GM19328 (cell line): ENCODE results near the gene CCPG1.

Experiments used
- ATAC-seq: cut with Tn5 transposase; IDR thresholded peaks from one replicate; pipeline ENCODE4 v1.9.1; 2021; ENCODE audit warnings: mild to moderate bottlenecking, moderate library complexity; ENCODE audit not compliant: unreplicated experiment

CCPG1 gene

GRCh38 chr15:55383687-55384086 lies 24.5 kb downstream of the CCPG1 start:
- no peak for ATAC-seq

DNA sequence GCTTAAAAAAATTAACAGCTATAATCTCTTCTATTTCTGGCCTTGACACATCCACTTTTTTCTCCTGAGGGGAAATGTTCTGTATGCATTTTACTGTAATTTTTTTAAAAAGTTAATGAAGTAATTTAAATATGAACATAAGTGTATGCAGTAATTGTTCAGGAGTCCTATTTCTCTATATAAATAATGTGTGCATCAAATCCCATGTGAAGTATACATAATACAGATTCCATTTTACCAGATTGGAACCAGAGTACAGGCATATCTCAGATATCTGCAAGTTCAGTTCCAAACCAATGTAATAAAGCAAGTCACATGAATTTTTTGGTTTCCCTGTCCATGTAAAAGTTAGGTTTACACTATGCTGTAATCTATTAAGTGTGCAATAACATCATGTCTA lies 26.6 kb downstream of the CCPG1 start:
- no peak for ATAC-seq

DNA sequence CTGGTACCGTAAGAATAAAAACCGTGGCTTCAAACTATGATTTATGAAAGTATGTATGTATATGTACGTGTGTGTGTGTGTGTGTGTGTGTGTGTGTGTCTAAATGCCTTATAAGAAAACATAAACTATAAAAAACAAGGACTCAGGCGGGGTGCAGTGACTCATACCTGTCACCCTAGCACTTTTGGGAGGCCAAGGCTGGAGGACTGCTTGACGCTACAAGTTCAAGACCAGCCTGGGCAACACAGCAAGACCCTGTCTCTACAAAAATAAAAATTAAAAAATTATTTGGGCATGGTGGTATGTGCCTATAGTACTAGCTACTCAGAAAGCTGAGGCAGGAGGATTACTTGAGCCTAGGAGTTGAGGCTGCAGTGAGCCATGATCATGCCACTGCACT lies 29.1 kb downstream of the CCPG1 start:
- ATAC-seq = no peak

GRCh38 chr15:55372701-55373440 lies 35.3 kb downstream of the CCPG1 start:
- ATAC-seq = peak; percentile 65

- ATAC-seq = no peak
These were observed 41.2 kb downstream of the CCPG1 start for GRCh38 chr15:55366981-55367380.

DNA sequence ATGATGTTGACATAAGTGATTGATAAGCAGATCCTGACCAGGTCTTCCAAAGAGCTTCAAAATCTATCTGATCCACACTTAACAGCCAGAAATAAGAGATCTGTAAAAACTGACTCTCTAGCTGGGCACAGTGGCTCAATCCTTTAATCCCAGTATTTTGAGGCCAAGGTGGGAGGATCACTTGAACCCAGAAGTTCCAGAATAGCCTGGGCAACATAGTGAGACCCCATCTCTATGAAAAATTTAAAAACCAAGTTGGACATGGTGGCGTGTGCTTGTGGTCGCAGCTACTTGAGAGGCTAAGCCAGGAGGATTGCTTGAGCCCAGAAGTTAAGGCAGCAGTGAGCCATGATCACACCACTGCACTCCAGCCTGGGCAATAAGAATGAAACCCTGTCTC lies 45.5 kb downstream of the CCPG1 start:
- ATAC-seq = no peak

- ATAC-seq = no peak
These were observed 47.1 kb downstream of the CCPG1 start for GRCh38 chr15:55361048-55361447.

DNA sequence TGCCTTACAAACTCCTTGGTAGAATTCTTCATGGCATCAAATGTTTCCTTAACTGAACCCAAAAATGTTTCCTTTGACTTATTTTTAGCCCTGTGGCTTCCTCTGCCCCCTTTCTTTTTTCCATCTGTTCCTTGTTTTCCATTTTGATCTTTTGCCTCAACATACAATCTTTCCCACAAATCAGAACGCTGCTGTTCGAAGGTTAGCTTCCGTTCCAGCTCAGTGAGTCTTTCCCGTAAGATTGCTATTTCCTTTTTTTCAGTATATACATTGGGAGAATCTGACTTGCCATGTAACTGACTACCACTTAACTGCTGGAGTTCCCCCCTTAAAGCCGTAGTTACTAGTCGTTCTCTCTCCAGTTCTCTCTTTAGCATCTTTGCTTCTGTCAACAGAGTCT lies 47.9 kb downstream of the CCPG1 start:
- ATAC-seq = no peak

GRCh38 chr15:55358471-55358870 lies 49.7 kb downstream of the CCPG1 start:
- ATAC-seq = no peak

- no peak for ATAC-seq
These were observed 50.4 kb downstream of the CCPG1 start for GRCh38 chr15:55357774-55358173.

- ATAC-seq = no peak
These were observed 51.1 kb downstream of the CCPG1 start for GRCh38 chr15:55356985-55357585.

DNA sequence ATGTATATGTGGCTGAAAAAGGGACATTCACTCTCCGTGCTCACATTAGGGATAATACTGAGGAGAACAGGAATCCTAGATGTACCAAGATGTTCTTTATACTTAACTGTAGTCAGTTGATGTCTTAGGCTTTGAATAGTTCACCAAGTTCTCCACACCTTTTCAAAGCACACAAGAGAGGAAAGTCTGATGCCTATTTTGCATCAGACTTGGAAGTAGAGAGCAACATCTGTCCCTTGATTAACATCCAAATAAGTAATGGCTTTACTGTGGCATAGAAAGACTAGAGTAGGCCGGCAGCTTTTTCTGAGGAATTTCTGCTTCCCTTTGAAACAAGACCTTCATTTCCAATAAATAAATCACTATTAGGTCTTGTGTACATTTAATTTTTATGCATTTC lies 55.1 kb downstream of the CCPG1 start:
- no peak for ATAC-seq

DNA sequence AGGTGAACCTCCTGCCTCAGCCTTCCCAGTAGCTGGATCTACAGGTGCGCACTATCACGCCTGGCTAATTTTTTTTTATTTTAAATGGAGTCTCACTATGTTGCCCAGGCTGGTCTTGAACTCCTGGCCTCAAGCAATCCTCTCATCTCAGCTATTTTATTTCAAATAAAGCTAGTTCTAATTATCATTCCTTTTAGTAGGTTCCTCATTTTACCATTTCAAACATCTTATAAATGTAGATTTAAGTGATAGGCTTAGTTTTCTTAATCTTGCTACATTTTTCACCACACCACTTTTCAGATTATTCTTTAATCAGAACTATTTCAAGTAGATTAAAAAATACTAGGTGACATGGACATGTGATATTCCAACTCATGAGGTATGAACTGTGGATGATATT lies 58.9 kb downstream of the CCPG1 start:
- no peak for ATAC-seq

- no peak for ATAC-seq
These were observed 59.8 kb downstream of the CCPG1 start for GRCh38 chr15:55348281-55348778.

GRCh38 chr15:55344206-55344605 lies 64.0 kb downstream of the CCPG1 start:
- ATAC-seq = no peak

DNA sequence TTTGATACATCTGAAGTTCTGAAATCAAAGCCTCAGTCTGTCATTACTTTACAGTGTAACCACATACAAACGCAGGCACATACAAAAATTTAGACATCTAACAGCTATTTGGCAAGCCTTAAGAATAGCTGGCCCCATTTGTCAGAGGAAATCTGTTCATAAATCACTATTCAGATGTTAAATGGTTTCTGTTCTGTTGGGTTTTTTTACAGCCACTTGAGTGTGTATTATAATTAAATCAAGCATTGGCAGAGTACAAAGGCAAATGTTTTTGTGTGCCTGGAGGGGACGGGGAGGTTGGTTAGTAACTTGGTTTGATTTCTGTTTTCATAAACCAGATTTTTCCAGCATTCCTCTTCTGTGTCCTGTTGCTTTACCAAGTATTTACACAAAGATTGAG lies 65.0 kb downstream of the CCPG1 start:
- no peak for ATAC-seq

DNA sequence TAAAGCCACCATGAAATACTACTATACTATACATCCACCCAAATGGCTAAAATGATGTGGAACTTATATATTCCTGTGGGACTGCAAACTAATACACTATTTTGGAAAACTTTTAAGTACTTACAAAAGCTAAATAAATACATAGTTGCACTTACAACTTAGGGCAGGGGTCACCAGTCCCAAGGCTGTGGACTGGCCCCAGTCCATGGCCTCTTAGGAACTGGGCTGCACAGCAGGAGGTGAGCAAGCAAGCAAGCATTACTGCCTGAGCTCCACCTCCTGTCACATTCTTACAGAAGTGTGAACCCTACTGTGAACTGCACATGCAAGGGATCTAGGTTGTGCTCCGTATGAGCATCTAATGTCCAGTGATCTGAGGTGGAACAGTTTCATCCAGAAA lies 71.0 kb downstream of the CCPG1 start:
- no peak for ATAC-seq

- no peak for ATAC-seq
These were observed 73.2 kb downstream of the CCPG1 start for GRCh38 chr15:55334997-55335396.

DNA sequence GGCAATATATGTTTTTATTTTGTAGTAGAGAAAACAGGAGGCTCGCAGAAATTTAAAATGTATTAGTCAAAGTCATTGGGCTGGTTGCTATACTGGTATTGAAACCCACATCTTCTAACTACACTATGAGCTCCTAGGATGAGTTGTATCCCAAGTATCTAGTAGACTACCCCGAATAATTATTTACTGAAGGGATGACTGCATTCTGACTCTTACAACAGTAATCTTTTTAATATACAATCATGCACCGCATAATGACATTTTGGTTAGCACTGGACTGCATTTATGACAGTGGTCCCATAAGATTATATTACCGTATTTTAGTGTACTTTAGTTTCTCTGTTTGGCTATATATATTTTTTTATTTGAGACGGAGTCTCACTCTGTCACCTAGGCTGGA lies 73.8 kb downstream of the CCPG1 start:
- ATAC-seq = no peak

DNA sequence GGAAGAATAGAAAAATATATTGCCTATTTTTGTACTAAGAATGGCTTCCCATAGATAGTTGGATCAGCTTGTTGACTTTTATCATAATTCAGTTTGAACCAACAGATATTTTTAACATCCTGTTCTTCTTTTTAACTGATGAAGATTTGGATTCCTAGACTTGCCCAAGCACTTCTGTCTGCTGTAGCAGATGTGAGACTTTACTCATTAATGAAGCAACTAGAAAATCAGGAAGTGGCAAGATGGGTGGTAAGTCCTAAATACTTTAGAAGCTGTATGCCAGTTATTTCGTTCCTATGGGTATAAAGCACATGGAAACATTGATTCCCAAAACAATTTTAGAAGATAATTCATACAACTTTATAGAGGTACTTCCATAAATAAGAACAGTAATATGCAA lies 80.8 kb downstream of the CCPG1 start:
- ATAC-seq = no peak

GRCh38 chr15:55322467-55322866 lies 85.7 kb downstream of the CCPG1 start:
- no peak for ATAC-seq

GRCh38 chr15:55320963-55321362 lies 87.2 kb downstream of the CCPG1 start:
- no peak for ATAC-seq

- ATAC-seq = no peak
These were observed 88.0 kb downstream of the CCPG1 start for GRCh38 chr15:55320238-55320550.
